ENCODE measurements around the gene HSF2BP.
"Not testable (repeated sequence)": the region's sequence is repeated elsewhere in the genome, so short reads cannot be mapped to it uniquely, and the experiment has no call there.

The HSF2BP gene

DNA sequence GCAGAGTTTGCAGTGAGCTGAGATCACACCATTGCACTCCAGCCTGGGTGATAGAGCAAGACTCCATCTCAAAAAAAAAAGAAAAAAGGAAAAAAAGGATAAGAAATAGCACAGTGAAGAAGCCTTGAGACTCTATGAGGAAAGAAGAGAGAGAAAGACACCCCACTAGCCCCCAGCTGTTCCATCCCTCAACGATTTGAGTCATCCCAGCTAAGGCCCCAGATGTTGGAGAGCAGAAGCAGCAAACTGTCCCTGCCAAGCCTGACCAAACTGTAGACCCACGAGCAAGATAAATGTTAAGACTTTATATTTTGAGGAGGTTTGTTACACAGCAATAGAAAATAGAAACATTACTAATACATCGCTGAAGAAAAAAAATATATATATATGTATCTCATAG, 42.4 kb downstream of the HSF2BP start:
- not testable (repeated sequence) for DNase-seq

GRCh38 chr21:43614839-43615238, 44.4 kb downstream of the HSF2BP start:
- no peak for DNase-seq

DNA sequence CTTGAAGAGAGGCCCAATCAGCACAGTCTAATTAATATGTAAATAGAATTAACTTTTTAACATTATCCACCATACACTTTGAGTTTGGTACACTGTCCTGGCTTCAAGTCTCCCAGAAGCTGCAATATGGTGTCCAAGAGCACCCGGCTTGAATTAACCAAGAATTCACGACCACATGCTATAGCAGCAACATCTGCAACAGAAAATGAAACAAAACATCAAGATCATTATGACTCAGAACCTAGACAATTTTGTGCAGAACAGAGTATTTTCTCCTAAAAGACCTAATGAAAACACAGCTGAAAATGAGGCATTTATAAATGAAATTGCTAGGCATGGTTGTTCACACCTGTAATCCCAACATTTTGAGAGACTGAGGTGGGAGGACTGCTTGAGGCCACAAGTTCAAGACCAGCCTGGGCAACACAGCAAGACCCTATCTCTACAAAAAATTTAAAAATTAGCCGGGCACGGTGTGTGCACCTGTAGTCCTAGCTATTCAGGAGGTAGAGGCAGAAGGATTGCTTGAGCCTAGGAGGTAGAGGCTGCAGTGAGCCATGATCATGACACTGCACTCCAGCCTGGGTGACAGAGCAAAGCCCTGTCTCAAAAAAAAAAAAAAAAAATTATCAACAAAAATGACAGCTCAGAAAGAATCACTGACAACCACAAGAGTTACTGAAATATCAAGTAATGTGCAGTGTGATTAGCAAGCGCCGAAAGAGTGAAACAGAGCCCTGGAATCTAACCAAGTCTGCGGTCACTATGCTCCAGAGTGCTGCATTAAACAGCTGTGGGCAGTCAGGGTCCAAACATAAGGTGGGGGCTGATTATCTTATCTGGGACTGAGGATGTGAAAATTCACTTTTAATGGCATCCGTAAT, 45.3 kb downstream of the HSF2BP start:
- no peak for DNase-seq

- no peak for DNase-seq
Measured at GRCh38 chr21:43611598-43612369, 47.5 kb downstream of the HSF2BP start.

DNA sequence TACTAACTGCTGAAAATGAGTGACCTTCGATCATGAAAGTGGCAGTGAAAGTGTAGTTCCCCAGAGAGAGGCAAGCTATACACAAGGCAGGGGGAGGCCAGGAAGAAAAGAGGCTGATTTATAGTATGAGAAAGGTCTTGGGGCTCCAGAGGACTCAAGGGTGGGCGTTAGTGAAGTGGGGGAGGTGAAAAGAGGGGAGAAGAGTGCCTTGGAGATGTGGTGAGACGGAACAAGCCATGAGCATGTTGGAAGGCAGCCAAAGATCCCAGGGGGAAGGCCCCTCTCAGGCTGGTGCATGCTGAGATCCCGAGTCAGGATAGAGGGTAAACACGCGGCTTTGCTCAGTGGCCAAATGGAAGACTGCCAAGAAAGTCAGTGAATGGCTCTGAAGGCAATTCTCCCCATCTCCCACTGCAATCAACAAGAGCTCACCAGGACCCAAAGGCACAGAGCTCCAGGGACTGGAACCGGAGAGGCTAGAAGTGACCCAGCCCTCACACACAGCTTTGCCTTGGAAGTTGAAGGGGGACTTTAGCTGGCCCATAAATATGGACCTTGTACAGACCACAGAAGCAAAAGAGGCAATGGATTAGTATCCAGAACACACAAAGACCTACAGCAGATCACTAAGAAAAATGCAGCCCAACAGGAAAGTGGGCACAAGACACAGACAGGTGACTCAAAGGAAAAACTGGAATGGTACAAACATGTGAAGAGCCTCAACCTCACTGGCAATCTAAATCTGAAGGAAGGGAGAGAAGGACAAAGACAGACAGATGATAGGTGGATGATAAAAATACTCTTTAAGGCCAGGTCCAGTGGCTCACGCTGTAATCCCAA, 49.6 kb downstream of the HSF2BP start:
- peak; percentile 93 for DNase-seq

- DNase-seq = no peak
Measured at GRCh38 chr21:43608664-43609063, 50.6 kb downstream of the HSF2BP start.

DNA sequence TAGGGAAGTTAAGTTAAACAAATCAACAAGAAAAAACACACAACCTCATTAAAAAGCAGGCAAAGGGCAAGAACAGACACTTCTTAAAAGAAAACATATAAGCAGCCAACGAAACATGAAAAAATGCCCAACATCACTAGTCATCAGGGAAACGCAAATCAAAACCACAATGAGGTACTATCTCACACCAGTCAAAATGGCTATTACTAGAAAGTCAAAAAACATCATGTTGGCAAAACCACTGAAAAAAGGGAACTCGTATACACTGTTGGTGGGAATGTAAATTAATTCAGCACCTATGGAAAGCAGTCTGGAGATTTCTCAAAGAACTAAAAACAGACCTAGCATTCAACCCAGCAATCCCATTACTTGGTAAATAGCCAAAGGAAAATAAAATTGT, 51.1 kb downstream of the HSF2BP start:
- no peak for DNase-seq

DNA sequence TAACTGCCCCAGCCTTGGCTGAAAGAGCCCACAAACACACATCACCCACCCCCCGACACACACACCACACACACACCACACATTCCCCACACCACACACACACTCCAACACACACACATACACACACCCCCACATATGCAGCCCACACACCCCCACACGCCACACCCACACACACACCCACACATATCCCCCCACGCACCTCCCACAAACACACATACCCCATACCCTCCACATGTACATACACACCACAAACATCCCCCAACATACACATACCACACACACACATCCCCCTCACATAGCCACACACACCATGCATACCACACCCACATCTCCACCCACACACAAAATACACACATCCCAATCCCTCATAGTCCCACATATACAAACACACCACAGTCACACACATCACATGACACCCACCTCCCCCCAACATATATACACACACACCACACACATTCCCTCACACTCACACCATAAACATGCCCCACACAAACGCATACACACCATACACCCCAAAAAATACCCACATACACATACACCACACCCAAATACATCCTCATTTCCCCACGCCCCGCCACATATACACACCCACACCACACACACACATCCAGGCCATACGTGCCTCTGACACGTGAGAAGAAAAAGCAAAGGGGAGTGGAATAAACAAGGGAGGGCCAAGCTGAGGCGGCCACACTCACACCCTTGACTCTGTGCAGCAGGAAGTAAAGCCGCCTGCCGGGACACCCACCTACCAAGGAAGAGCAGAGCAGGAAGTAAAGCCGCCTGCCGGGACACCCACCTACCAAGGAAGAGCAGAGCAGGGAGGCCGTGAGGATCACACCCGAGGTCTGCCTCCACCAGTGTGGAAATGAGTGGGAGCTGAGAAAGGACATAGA, 53.7 kb downstream of the HSF2BP start:
- no peak for DNase-seq

DNA sequence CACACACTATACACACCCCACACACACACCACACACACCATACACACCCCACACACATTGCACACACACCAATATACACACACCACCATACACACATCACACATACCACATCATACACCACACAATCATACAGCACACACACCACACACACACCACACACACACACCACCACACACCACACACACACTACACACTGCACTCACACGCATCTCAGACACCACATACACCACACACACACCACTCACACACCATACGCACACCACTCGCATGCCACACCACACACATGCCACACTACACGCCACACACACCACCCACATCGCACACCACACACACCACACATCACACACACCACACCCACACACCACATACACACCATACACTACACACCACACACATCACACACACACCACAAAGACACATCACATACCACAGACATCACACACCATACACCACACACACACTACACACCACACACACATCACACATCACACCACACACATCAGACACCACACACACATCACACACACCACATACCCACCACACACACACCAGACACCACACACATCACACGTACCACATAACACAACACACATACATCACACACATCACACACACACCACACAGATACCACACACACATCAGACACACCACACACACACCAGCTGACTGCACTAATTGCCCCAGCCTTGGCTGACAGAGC, 54.6 kb downstream of the HSF2BP start:
- DNase-seq = no peak

GRCh38 chr21:43603641-43604504, 55.4 kb downstream of the HSF2BP start:
- DNase-seq = no peak

DNA sequence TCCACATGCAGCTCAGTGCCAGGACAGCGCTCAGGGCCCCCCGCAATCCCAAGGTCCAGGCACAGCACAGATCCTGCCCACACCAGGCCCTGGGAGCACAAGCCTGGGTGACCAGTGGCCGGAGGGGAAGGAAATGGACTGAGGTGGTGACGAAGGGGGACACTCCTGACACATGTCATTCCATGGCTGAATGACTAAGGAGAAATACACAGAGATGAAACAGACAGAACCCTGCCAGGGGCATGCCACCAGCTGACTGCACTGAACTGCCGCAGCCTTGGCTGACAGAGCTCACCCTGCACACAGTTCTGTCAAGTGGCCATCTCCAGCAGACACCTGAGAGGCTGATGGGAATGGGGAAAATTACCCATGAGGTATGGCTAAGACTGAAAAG, 56.1 kb downstream of the HSF2BP start:
- DNase-seq = no peak

- DNase-seq = no peak
Measured at GRCh38 chr21:43602266-43603232, 56.7 kb downstream of the HSF2BP start.

DNA sequence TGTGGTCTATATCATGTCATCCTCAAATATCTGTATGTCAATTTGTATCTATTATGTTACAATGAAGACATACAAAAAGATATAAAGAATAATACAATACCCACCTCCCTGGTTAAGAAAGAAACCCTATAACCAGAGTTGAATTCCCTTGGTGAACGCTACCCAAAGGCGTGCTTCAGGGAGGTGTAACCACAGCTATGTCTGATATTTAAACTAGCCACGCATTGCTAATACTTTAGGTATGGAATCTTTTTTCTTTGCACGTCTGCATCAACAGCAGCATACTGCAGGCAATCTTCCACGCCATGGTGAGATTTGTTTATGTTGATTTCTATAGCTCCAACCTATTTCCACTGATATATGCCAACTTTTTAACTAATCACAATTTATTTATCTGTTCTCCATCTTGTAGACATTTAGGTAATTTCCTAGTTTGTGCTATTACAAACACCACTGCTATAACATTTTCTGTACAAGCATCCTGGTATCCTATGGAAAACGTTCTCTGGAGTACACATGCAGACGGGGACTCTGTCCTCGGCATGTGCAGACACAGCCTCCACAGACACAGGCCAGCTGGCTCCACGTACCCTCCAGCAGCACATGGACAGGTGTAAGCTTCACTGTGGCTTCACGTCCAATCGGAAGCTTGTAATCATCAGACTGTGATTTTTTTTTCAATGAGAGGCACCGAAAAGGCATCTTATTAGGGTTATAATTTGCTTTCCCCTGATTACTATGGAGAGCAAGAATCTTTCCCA, 58.5 kb downstream of the HSF2BP start:
- DNase-seq = peak; percentile 79

GRCh38 chr21:43599728-43600127, 59.6 kb downstream of the HSF2BP start:
- DNase-seq = no peak

DNA sequence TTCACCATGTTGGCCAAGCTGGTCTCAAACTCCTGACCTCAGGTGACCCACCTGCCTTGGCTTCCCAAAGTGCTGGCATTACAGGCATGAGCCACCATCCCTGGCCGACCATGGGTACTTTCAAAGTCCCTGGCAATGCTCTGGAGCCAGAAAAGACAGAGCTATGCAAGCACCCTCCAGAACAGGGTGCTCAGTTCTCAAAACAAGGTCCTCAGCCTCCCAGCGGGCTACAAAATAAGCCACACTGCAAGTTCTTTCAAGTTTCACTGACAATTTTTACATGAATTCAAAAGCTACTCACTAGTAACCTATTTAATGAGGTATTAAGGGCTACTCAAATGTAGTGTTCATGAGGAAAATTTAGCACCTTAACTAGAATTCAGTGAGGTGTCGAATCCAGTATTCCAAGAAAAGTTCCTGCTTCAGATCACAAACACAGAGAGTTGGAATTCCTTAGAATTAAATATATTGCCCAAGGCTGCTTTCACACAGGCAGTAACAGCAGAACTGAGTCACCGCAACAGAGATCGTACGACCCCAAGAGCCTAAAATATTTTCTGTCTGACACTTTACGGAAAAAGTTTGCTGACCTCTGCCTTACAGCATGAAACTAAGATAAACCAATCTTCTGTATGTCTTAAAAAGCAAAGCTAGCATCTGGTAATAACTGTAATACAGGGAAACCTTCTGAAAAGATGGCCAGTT, 60.7 kb downstream of the HSF2BP start:
- no peak for DNase-seq

GRCh38 chr21:43597540-43598250, 61.6 kb downstream of the HSF2BP start:
- DNase-seq = no peak

GRCh38 chr21:43597052-43597451, 62.2 kb downstream of the HSF2BP start:
- DNase-seq = no peak
